PC-3 (cell line): ENCODE data around the gene IL1F10. TPM values are rescaled to one million over a fixed set of nuclear protein-coding genes. Genes with fewer than 3 reads are reported as not detected.

Source experiments
- ATAC-seq: fragments of 200-7000 bp; cut with Tn5 transposase; 2 replicates; pipeline ENCODE4 v1.9.1; 2020; ENCODE audit warnings: mild to moderate bottlenecking, moderate library complexity
- BruUV-seq: library from RNA; stranded (reverse); fragments of 400-500 nt; replicated peaks from 2 replicates; lab custom pipeline; 2021; lab: Mats Ljungman, UMichigan
- CTCF ChIA-PET: fragments of 300-600 bp; sonication (Branson Sonifier 250); formaldehyde crosslinking; loops from one replicate; lab custom pipeline; 2022; ENCODE audit warnings: antibody characterized with exemption; lab: Charles Lee
- POLR2A ChIA-PET: fragments of 300-600 bp; sonication (Branson Sonifier 250); formaldehyde crosslinking; loops from one replicate; lab custom pipeline; 2022; ENCODE audit warnings: antibody characterized with exemption; ENCODE audit not compliant: unreplicated experiment; lab: Charles Lee
- DNase-seq: peaks from one replicate; pipeline ENCODE4 v3.0.0-alpha.2; 2015
- H2AFZ ChIP-seq: fragments of 300-600 bp; sonication (generic); 2 replicates; pipeline ENCODE4 v1.6.0; 2016; ENCODE audit warnings: antibody characterized with exemption, low read length
- H3F3A ChIP-seq: fragments of 300-600 bp; sonication (generic); one replicate; pipeline ENCODE4 v1.6.0; 2017; ENCODE audit warnings: antibody characterized with exemption, low read length, control low read depth, mild to moderate bottlenecking; ENCODE audit not compliant: unreplicated experiment
- H3K27ac ChIP-seq: fragments of 300-600 bp; sonication (generic); 2 replicates; pipeline ENCODE4 v1.5.1; 2016; ENCODE audit warnings: mild to moderate bottlenecking, low read length
- H3K27me3 ChIP-seq: fragments of 300-600 bp; sonication (generic); 2 replicates; pipeline ENCODE4 v1.6.1; 2016; ENCODE audit warnings: low read length, mixed read lengths
- H3K36me3 ChIP-seq: fragments of 300-600 bp; sonication (generic); 2 replicates; pipeline ENCODE4 v1.6.1; 2016; ENCODE audit warnings: low read depth, mixed run types, low read length, mixed read lengths
- H3K4me1 ChIP-seq: fragments of 300-600 bp; sonication (generic); 2 replicates; pipeline ENCODE4 v1.5.1; 2016; ENCODE audit warnings: low read length; ENCODE audit not compliant: insufficient read depth
- H3K4me2 ChIP-seq: fragments of 300-600 bp; sonication (generic); 2 replicates; pipeline ENCODE4 v1.6.0; 2016; ENCODE audit warnings: low read length
- H3K4me3 ChIP-seq: fragments of 300-600 bp; sonication (generic); 2 replicates; pipeline ENCODE4 v1.5.1; 2016; ENCODE audit warnings: mild to moderate bottlenecking, low read length, mixed read lengths
- H3K79me2 ChIP-seq: fragments of 300-600 bp; sonication (generic); 2 replicates; pipeline ENCODE4 v1.6.1; 2017; ENCODE audit warnings: low read length, mixed read lengths
- H3K9ac ChIP-seq: fragments of 300-600 bp; sonication (generic); 2 replicates; pipeline ENCODE4 v1.6.0; 2016; ENCODE audit warnings: mild to moderate bottlenecking, low read length
- H3K9me2 ChIP-seq: fragments of 300-600 bp; sonication (generic); replicated peaks from 2 replicates; pipeline ENCODE4 v1.6.1; 2016; ENCODE audit warnings: mixed run types, low read length, mixed read lengths
- H3K9me3 ChIP-seq: fragments of 300-600 bp; sonication (generic); 2 replicates; pipeline ENCODE4 v1.6.1; 2016; ENCODE audit warnings: low read length, mixed read lengths
- H4K20me1 ChIP-seq: fragments of 300-600 bp; sonication (generic); 2 replicates; pipeline ENCODE4 v1.6.1; 2016; ENCODE audit warnings: low read length, mixed read lengths
- EZH2 ChIP-seq: fragments of 300-600 bp; sonication (generic); IDR thresholded peaks from one replicate; pipeline ENCODE4 v1.6.1; 2017; ENCODE audit warnings: antibody characterized with exemption, mild to moderate bottlenecking, low read length; ENCODE audit not compliant: unreplicated experiment
- EZH2phosphoT487 ChIP-seq: fragments of 300-600 bp; sonication (generic); IDR thresholded peaks from 2 replicates; pipeline ENCODE4 v1.6.1; 2018; ENCODE audit warnings: mild to moderate bottlenecking, antibody characterized with exemption, low read length, borderline replicate concordance
- intact Hi-C: fragments of 100-400 bp; cut with micrococcal nuclease; formaldehyde crosslinking; loops from 2 replicates; pipeline ENCODE4 v1.9.0; 2023
- total RNA-seq: library from RNA; depleted of rRNA; stranded (reverse); fragments of >200 nt; gene quantifications from 2 replicates; pipeline ENCODE4 v1.2.3, GENCODE V29; 2014
- TF ChIP-seq, protein P1 (sequence below): fragments of 300-600 bp; sonication (generic); conservative IDR thresholded peaks from 2 replicates; pipeline ENCODE4 v1.5.1; 2017; ENCODE audit warnings: antibody characterized with exemption, low read depth, mild to moderate bottlenecking, low read length

Gene IL1F10
- total RNA-seq, 1 experiment from 2014 or later = not detected

DNA sequence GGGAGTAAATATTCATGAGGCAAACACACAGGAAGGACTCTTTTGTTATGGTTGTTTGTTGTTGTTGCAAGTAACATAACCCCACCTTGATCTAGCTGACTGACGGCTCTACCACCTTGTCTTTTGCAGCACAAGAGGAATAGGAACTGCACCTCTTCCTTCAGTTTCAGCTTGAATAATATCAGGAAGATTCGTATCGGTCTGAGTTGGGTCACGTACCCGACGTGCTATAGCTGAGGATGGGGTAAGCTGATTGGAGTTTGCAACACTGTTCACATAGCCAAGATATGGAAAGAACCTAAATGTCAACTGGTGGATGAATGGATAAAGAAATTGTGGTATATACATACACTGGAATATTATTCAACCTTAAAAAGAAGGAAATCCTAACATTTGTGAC lies 45.1 kb downstream of the IL1F10 start:
- Histone ChIP-seq H3K36me3 (no peaks in the 10 kb centered on the region), H3K4me3 (no peak overlapping the region), H3K9me3 (no peaks in the 10 kb centered on the region), H3K9ac (no peak overlapping the region), H2AFZ (no peak overlapping the region), H4K20me1 (no peaks in the 10 kb centered on the region), H3K4me2 (no peak overlapping the region), H3K27me3 (no peaks in the 10 kb centered on the region), H3F3A (no peaks in the 10 kb centered on the region), H3K79me2 (no peaks in the 10 kb centered on the region), H3K27ac (no peak overlapping the region), H3K4me1 (peaks cover 25% of the 10 kb centered on the region), H3K9me2 (no peaks in the 10 kb centered on the region)
- ChIA-PET CTCF (no interaction called here), POLR2A (no interaction called here)
- intact Hi-C loops = no loop called here
- TF ChIP-seq EZH2 (no peak), EZH2phosphoT487 (no peak)
- TF ChIP-seq, protein P1, sequence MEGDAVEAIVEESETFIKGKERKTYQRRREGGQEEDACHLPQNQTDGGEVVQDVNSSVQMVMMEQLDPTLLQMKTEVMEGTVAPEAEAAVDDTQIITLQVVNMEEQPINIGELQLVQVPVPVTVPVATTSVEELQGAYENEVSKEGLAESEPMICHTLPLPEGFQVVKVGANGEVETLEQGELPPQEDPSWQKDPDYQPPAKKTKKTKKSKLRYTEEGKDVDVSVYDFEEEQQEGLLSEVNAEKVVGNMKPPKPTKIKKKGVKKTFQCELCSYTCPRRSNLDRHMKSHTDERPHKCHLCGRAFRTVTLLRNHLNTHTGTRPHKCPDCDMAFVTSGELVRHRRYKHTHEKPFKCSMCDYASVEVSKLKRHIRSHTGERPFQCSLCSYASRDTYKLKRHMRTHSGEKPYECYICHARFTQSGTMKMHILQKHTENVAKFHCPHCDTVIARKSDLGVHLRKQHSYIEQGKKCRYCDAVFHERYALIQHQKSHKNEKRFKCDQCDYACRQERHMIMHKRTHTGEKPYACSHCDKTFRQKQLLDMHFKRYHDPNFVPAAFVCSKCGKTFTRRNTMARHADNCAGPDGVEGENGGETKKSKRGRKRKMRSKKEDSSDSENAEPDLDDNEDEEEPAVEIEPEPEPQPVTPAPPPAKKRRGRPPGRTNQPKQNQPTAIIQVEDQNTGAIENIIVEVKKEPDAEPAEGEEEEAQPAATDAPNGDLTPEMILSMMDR = no peak
- DNase-seq (no peak), ATAC-seq (no peak)
- no TSS peak for BruUV-seq

DNA sequence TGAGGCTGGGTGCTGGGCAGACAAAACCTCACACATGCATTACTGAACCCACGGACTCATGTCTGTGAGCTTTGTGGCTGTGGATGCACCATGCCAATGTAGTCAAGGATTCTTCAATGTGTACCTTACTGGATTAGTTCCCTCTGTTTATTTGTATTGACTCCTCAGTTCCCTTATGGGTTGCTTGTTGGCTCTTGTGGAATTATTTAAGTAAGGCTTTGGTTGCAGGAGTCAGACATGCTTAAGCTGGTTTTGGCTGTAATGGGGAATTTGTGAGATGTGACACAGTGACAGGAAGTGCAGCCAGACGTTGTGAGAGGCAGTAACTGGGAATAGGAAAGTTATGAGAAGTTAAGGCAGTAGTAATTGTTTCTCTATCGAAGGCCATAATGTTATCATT lies 46.0 kb downstream of the IL1F10 start:
- CTCF ChIA-PET = no interaction called here
- no peak overlapping the region for H3K4me2 ChIP-seq
- no peak for DNase-seq
- no peaks in the 10 kb centered on the region for H3K27me3 ChIP-seq
- no peaks in the 10 kb centered on the region for H3F3A ChIP-seq
- TF ChIP-seq EZH2 (no peak), EZH2phosphoT487 (no peak)
- TF ChIP-seq, protein P1 = no peak
- no peaks in the 10 kb centered on the region for H4K20me1 ChIP-seq
- H3K9me2 ChIP-seq = no peaks in the 10 kb centered on the region
- H3K27ac ChIP-seq = no peak overlapping the region
- no peak overlapping the region for H3K4me3 ChIP-seq
- POLR2A ChIA-PET = no interaction called here
- no peak overlapping the region for H3K9ac ChIP-seq
- H3K4me1 ChIP-seq = peaks cover 34% of the 10 kb centered on the region
- H3K9me3 ChIP-seq = no peaks in the 10 kb centered on the region
- no peaks in the 10 kb centered on the region for H3K79me2 ChIP-seq
- H2AFZ ChIP-seq = no peak overlapping the region
- BruUV-seq = no TSS peak
- intact Hi-C loops = no loop called here
- H3K36me3 ChIP-seq = no peaks in the 10 kb centered on the region
- ATAC-seq = no peak

GRCh38 chr2:113114224-113114945 lies 46.6 kb downstream of the IL1F10 start:
- no TSS peak for BruUV-seq
- H3K4me2 ChIP-seq = no peak overlapping the region
- no peak for TF ChIP-seq EZH2phosphoT487
- TF ChIP-seq EZH2 = no peak
- TF ChIP-seq, protein P1 = no peak
- H3K9me2 ChIP-seq = no peaks in the 10 kb centered on the region
- no peaks in the 10 kb centered on the region for H3K79me2 ChIP-seq
- H3K9me3 ChIP-seq = no peaks in the 10 kb centered on the region
- H3K4me1 ChIP-seq = peaks cover 34% of the 10 kb centered on the region
- ChIA-PET POLR2A (no interaction called here), CTCF (no interaction called here)
- DNase-seq = no peak
- H3K27me3 ChIP-seq = no peaks in the 10 kb centered on the region
- no peak overlapping the region for H3K9ac ChIP-seq
- no peak overlapping the region for H2AFZ ChIP-seq
- no peak for ATAC-seq
- no peak overlapping the region for H3K27ac ChIP-seq
- H3F3A ChIP-seq = no peaks in the 10 kb centered on the region
- H3K4me3 ChIP-seq = no peak overlapping the region
- no peaks in the 10 kb centered on the region for H4K20me1 ChIP-seq
- intact Hi-C loops = no loop called here
- H3K36me3 ChIP-seq = no peaks in the 10 kb centered on the region
